BE2C (cell line): ENCODE measurements around the gene SRGAP3.

Source experiments
- DNase-seq: peaks from one replicate; pipeline ENCODE4 v3.0.0-alpha.2; 2020
- H3K27me3 ChIP-seq: fragments of 250-450 bp; sonication (Bioruptor Pico); 2 replicates; pipeline ENCODE4 v1.5.1; 2020; ENCODE audit warnings: mild to moderate bottlenecking
- H3K36me3 ChIP-seq: fragments of 250-450 bp; sonication (Bioruptor Pico); 2 replicates; pipeline ENCODE4 v1.5.1; 2020; ENCODE audit warnings: mild to moderate bottlenecking
- H3K4me1 ChIP-seq: fragments of 250-450 bp; sonication (Bioruptor Pico); 2 replicates; pipeline ENCODE4 v1.5.1; 2020
- H3K4me3 ChIP-seq: 2 replicates; pipeline ENCODE4 v1.5.1; 2011; ENCODE audit warnings: low read depth, low read length
- H3K9me3 ChIP-seq: fragments of 250-450 bp; sonication (Bioruptor Pico); 2 replicates; pipeline ENCODE4 v1.5.1; 2020
- CTCF ChIP-seq: IDR thresholded peaks from 2 replicates; pipeline ENCODE4 v1.5.1; 2012; ENCODE audit warnings: mild to moderate bottlenecking, low read depth, low read length

SRGAP3 gene

DNA sequence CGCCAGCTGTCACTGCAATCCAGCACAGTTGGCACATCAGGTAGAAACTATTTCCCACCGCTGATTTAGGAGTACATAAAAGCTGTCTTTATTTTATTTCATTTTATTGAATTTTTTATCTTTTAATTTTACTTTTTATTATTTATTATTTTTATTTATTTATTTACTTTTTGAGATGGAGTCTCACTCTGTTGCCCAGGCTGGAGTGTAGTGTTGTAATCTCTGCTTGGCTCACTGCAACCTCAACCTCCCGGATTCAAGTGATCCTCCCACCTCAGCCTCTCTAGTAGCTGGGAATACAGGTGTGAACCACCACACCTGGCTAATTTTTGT is 31.0 kb downstream of the SRGAP3 start:
- Histone ChIP-seq H3K9me3 (no peaks in the 10 kb centered on the region), H3K27me3 (no peaks in the 10 kb centered on the region), H3K36me3 (no peaks in the 10 kb centered on the region), H3K4me1 (no peaks in the 10 kb centered on the region), H3K4me3 (no peak overlapping the region)
- DNase-seq: no peak
- no peak for TF ChIP-seq CTCF

DNA sequence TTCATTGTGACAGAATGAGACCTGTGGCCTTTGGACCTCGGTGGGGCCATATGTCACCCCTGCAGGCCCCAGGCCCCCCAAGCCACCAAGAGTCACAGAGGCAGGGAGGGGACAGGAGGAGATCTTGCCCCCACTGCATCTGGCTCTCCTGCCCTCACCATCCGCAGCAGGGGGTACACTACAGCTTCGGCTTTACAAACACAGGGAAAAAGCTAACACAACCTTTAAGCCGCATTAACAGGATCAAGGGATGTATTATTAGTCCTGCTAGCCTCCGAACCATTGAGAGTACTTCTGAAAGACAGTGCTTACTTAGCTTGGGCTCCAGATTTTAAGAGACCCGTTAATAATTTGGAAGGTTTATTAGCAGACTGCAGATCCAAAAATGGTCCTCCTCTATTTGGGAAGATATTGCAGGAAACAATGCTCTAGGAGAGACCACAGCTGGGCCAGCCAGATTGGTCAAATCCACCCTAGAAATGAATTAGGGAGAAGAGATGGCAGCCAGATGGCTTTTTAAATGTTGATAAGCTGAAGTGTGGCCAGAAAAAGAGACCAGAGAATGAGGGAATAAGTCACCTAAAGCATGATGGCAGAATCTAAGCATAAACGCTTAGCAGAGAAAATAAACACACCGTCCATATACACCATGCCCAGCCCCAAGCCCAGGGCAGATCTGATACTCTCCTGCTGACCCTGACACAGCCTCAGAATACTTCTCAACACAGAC is 31.5 kb downstream of the SRGAP3 start:
- no peaks in the 10 kb centered on the region for H3K4me1 ChIP-seq
- no peaks in the 10 kb centered on the region for H3K27me3 ChIP-seq
- H3K4me3 ChIP-seq: no peak overlapping the region
- H3K9me3 ChIP-seq: no peaks in the 10 kb centered on the region
- no peaks in the 10 kb centered on the region for H3K36me3 ChIP-seq
- peak; percentile 17 for DNase-seq
- no peak for TF ChIP-seq CTCF

- no peak overlapping the region for H3K4me3 ChIP-seq
These were observed 32.7 kb downstream of the SRGAP3 start for GRCh38 chr3:9216736-9217135.

DNA sequence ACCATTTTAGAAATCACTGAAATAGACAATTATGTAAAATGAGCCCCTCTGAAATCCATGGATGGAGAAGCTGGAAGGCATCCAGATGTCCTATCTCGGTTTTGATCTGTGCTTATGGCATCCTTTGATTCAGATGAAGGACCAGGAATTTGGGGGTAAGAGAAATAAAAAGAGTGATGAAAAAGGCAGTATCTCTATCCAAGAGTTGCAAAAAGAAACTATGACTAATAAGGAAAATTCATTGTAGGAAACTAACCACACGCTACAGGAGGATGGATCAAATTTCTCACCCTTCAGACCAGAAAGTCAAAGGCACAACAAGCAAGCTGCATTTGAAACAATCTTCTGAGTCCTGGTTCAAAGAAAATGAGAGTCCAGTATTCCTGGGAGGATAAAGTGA is 34.8 kb downstream of the SRGAP3 start:
- Histone ChIP-seq H3K4me1 (no peaks in the 10 kb centered on the region), H3K4me3 (no peak overlapping the region), H3K36me3 (no peaks in the 10 kb centered on the region), H3K9me3 (no peaks in the 10 kb centered on the region), H3K27me3 (no peaks in the 10 kb centered on the region)
- DNase-seq: no peak
- TF ChIP-seq CTCF: no peak

More at GRCh38 chr3:9216736-9217135, 32.7 kb downstream of the SRGAP3 start:
- H3K9me3 ChIP-seq: no peaks in the 10 kb centered on the region
- H3K4me1 ChIP-seq: no peaks in the 10 kb centered on the region
- H3K27me3 ChIP-seq: no peaks in the 10 kb centered on the region
- H3K36me3 ChIP-seq: no peaks in the 10 kb centered on the region
- no peak for DNase-seq
- no peak for TF ChIP-seq CTCF

DNA sequence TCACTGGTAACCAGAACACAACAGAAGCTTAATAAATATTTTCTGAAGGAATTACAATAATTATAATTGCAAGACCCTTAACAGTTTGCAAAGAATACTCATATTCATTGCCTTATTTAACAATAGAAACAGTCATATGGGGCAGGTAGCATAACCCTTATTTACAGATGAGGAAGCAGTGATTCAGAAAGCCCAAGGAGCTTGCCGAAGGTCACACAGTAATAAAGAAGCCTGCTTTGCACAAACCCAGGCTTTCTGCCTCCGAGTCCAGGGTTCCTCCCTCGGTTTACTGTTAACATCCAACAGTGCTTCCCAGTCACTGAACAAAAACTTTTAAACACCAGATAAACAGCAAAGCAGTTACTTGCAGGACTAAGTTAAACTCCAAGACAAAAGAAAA is 35.3 kb downstream of the SRGAP3 start:
- no peak for TF ChIP-seq CTCF
- no peak for DNase-seq
- Histone ChIP-seq H3K4me3 (no peak overlapping the region), H3K36me3 (no peaks in the 10 kb centered on the region), H3K4me1 (no peaks in the 10 kb centered on the region), H3K27me3 (no peaks in the 10 kb centered on the region), H3K9me3 (no peaks in the 10 kb centered on the region)

- H3K36me3 ChIP-seq: no peaks in the 10 kb centered on the region
- no peak overlapping the region for H3K4me3 ChIP-seq
- H3K27me3 ChIP-seq: no peaks in the 10 kb centered on the region
- H3K4me1 ChIP-seq: no peaks in the 10 kb centered on the region
- no peaks in the 10 kb centered on the region for H3K9me3 ChIP-seq
- DNase-seq: no peak
- no peak for TF ChIP-seq CTCF
These were observed 36.3 kb downstream of the SRGAP3 start for GRCh38 chr3:9213019-9213634.
